K562 (cell line): Measurements from ENCODE around the gene PLEKHN1. TPM values are rescaled to one million over a fixed set of nuclear protein-coding genes. Genes with fewer than 3 reads are reported as not detected.
A peak's percentile ranks its signal among the peaks of the same experiment; 100 is the strongest.

Source experiments
- ATF7 ChIP-seq: fragments of 450-650 bp; IDR thresholded peaks from 2 replicates; pipeline ENCODE4 v1.7.1; 2014; ENCODE audit warnings: mild to moderate bottlenecking, moderate library complexity
- CCNT2 ChIP-seq: IDR thresholded peaks from 2 replicates; pipeline ENCODE4 v1.6.1; 2011; ENCODE audit warnings: borderline replicate concordance, low read depth, mild to moderate bottlenecking, moderate library complexity, mixed read lengths, low read length; ENCODE audit not compliant: insufficient read length; ENCODE audit errors: extremely low read depth
- HNRNPK ChIP-seq: fragments of 200-400 bp; formaldehyde crosslinking; IDR thresholded peaks from one replicate; pipeline ENCODE4 v1.6.1; 2018; ENCODE audit warnings: mild to moderate bottlenecking, low read depth, low read length; ENCODE audit not compliant: poor library complexity, severe bottlenecking
- HNRNPLL ChIP-seq: fragments of 200-400 bp; formaldehyde crosslinking; IDR thresholded peaks from 2 replicates; pipeline ENCODE4 v1.6.1; 2017; ENCODE audit warnings: low read length, low read depth, mild to moderate bottlenecking; ENCODE audit not compliant: poor library complexity, severe bottlenecking
- KDM2B ChIP-seq: fragments of 250-450 bp; sonication (Bioruptor Pico); IDR thresholded peaks from 2 replicates; pipeline ENCODE4 v1.8.0; 2021; ENCODE audit warnings: mild to moderate bottlenecking, moderate library complexity
- MYC ChIP-seq, 2 experiments: fragments of 250-450 bp in 1 of 2; sonication (Bioruptor Pico) in 1 of 2; IDR thresholded peaks; 2 replicates each; pipeline versions ENCODE4 v1.5.1 to v1.6.1; 2012 to 2021; ENCODE audit warnings: low read depth in 2 of 2, borderline replicate concordance in 1 of 2, improper control_type of control experiment in 1 of 2, low read length in 1 of 2, mild to moderate bottlenecking in 1 of 2, moderate library complexity in 1 of 2
- NCOA4 ChIP-seq: fragments of 450-650 bp; IDR thresholded peaks from 2 replicates; pipeline ENCODE4 v1.6.1; 2018; ENCODE audit warnings: mild to moderate bottlenecking; ENCODE audit not compliant: partially characterized antibody
- POLR2G ChIP-seq: fragments of 200-400 bp; formaldehyde crosslinking; IDR thresholded peaks from 2 replicates; pipeline ENCODE4 v1.6.1; 2017; ENCODE audit warnings: low read depth, mild to moderate bottlenecking, antibody characterized with exemption, low read length, moderate library complexity
- RBM25 ChIP-seq: fragments of 200-400 bp; formaldehyde crosslinking; IDR thresholded peaks from 2 replicates; pipeline ENCODE4 v1.6.1; 2018; ENCODE audit warnings: low read length, low read depth, moderate library complexity; ENCODE audit not compliant: severe bottlenecking
- RUNX1 ChIP-seq: sonication (generic); IDR thresholded peaks from 2 replicates; pipeline ENCODE4 v1.6.1; 2016; ENCODE audit warnings: antibody characterized with exemption, low read depth
- SAFB ChIP-seq: fragments of 200-400 bp; formaldehyde crosslinking; IDR thresholded peaks from 2 replicates; pipeline ENCODE4 v1.6.1; 2017; ENCODE audit warnings: low read depth, low read length, borderline replicate concordance
- SMARCA5 ChIP-seq: fragments of 450-650 bp; IDR thresholded peaks from 2 replicates; pipeline ENCODE4 v1.6.1; 2016
- SREBF2 ChIP-seq: sonication (generic); formaldehyde crosslinking; IDR thresholded peaks from 2 replicates; pipeline ENCODE4 v1.4.0; 2020; ENCODE audit warnings: mild to moderate bottlenecking, missing genetic modification reagents
- TOE1 ChIP-seq, 2 experiments: fragments of 450-650 bp in 1 of 2; sonication (generic) in 1 of 2; formaldehyde crosslinking in 1 of 2; IDR thresholded peaks; 2 replicates each; pipeline versions ENCODE4 v1.7.1 to v1.8.0; 2016 to 2022; ENCODE audit warnings: borderline replicate concordance in 2 of 2, mild to moderate bottlenecking in 2 of 2, antibody characterized with exemption in 1 of 2, inconsistent platforms in 1 of 2, low read depth in 1 of 2, missing genetic modification reagents in 1 of 2, moderate library complexity in 1 of 2
- XRCC5 ChIP-seq: fragments of 200-400 bp; formaldehyde crosslinking; IDR thresholded peaks from 2 replicates; pipeline ENCODE4 v1.6.1; 2017; ENCODE audit warnings: low read depth, mild to moderate bottlenecking, low read length
- ZBTB1 ChIP-seq: sonication (generic); formaldehyde crosslinking; IDR thresholded peaks from 2 replicates; pipeline ENCODE4 v1.8.1; 2023; ENCODE audit warnings: missing genetic modification reagents, low read depth, mild to moderate bottlenecking, borderline replicate concordance
- ZFX ChIP-seq: sonication (generic); formaldehyde crosslinking; IDR thresholded peaks from 2 replicates; pipeline ENCODE4 v1.8.0; 2022; ENCODE audit warnings: mild to moderate bottlenecking, missing genetic modification reagents, moderate library complexity
- polyA plus RNA-seq, 8 experiments: library from polyadenylated mRNA; depleted of rRNA in 4 of 8; stranded (reverse) in 5 of 8; unstranded in 3 of 8; fragments of >200 nt; fragmentation: Nextera tagmentation in 2 of 8; fragmentation: Illumina TruSeq in 1 of 8; extraction: Ambion mirVana in 2 of 8; extraction: Trizol in 1 of 8; gene quantifications; 2 replicates each; pipeline versions ENCODE4 v1.2.1 to v1.2.3, GENCODE V29; 2011 to 2014; ENCODE audit warnings: inconsistent platforms in 1 of 8, missing spikeins in 1 of 8
- total RNA-seq, 7 experiments: library from RNA; depleted of rRNA in 6 of 7; stranded (reverse); fragments of >200 nt in 6 of 7; fragmentation: Illumina TruSeq in 2 of 7; extraction: Trizol in 2 of 7; gene quantifications; 2 replicates each; pipeline versions ENCODE4 v1.2.1 to v1.2.3, GENCODE V29; 2011 to 2021; ENCODE audit warnings: low replicate concordance in 1 of 7
- TF ChIP-seq, protein P1 (sequence below), 2 experiments: fragments of 200-800 bp in 1 of 2; sonication (Bioruptor generic) in 1 of 2; sonication (generic) in 1 of 2; formaldehyde crosslinking in 1 of 2; IDR thresholded peaks in 1 of 2; conservative IDR thresholded peaks in 1 of 2; 2 replicates each; pipeline versions ENCODE4 v1.5.0 to v1.6.1; 2016 to 2020; ENCODE audit warnings: missing compliant biosample characterization in 1 of 2, missing genetic modification characterization in 1 of 2, missing genetic modification reagents in 1 of 2
- TF ChIP-seq, protein P2 (sequence below): sonication (generic); formaldehyde crosslinking; IDR thresholded peaks from 2 replicates; pipeline ENCODE4 v1.8.0; 2022; ENCODE audit warnings: missing genetic modification reagents, mild to moderate bottlenecking, borderline replicate concordance
- TF ChIP-seq, protein P3 (sequence below): sonication (generic); formaldehyde crosslinking; IDR thresholded peaks from 2 replicates; pipeline ENCODE4 v1.8.0; 2022; ENCODE audit warnings: mild to moderate bottlenecking, low read depth, missing genetic modification reagents

PLEKHN1 gene
- total and polyA plus RNA-seq, 9 of the 15 experiments (the other 6 are each of a cell fraction or from before 2014, with no cell fraction given): 0.07 to 1.5 (median 0.13) TPM; not detected in 2

DNA sequence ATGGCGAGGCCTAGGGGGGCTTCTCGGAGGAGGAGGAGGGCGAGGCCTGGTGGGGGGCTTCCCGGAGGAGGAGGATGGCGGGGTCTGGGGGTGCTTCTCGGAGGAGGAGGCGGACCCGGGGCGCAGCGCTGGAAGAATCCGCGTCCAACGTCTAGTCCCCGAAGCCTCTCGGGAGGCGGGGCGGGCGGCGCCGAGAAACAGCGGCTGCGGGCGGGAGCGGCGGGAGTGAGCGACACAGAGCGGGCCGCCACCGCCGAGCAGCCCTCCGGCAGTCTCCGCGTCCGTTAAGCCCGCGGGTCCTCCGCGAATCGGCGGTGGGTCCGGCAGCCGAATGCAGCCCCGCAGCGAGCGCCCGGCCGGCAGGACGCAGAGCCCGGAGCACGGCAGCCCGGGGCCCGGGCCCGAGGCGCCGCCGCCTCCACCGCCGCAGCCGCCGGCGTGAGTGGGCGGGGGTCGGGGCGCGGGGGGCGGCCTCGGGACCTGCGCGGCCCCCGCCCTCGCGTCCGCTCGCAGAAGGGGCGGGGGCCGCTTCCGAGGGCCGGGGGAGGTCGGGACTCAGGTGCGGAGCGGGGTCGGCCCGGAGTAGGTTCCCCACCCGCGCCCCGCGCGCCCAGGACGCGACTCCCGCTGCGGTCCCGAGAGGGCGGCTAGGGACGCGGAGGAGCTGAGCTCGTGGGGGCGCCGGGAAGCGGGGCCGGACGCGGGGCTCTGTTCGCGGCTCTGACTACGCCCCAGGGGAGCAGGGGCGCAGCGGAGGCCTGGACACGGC lies 5.7 kb upstream of the PLEKHN1 start, which contains the start of gene KLHL17 (continued):
- TF ChIP-seq TOE1 (IDR thresholded peaks at IDR 0.05; ENCODE audit: borderline replicate concordance) (peak; percentile 67), TOE1 (CRISPR knock-in tag; IDR thresholded peaks at IDR 0.05; ENCODE audit: borderline replicate concordance, low read depth) (no peak), KDM2B (peak; percentile 83; the same call in 1 of the 2 replicates), ATF7 (no peak), POLR2G (peak; percentile 74), HNRNPK (peak; percentile 9), RUNX1 (0 out of 2 replicates have a peak, but pooled peaks have one; percentile 29), HNRNPLL (no peak), SAFB (peak; percentile 81), NCOA4 (no peak), SMARCA5 (peak; percentile 69), MYC (IDR thresholded peaks at IDR 0.05; ENCODE audit: low read depth, low read length) (peak; percentile 43), MYC (CRISPR knock-in tag; IDR thresholded peaks at IDR 0.05; ENCODE audit: borderline replicate concordance, low read depth) (no peak), CCNT2 (peak; percentile 55), SREBF2 (CRISPR knock-in tag) (no peak), RBM25 (peak; percentile 100), ZFX (CRISPR knock-in tag) (peak; percentile 42), ZBTB1 (CRISPR knock-in tag) (no peak; the same call in 1 of the 2 replicates), XRCC5 (0 out of 2 replicates have a peak, but pooled peaks have one; percentile 36)
- TF ChIP-seq, protein P1, sequence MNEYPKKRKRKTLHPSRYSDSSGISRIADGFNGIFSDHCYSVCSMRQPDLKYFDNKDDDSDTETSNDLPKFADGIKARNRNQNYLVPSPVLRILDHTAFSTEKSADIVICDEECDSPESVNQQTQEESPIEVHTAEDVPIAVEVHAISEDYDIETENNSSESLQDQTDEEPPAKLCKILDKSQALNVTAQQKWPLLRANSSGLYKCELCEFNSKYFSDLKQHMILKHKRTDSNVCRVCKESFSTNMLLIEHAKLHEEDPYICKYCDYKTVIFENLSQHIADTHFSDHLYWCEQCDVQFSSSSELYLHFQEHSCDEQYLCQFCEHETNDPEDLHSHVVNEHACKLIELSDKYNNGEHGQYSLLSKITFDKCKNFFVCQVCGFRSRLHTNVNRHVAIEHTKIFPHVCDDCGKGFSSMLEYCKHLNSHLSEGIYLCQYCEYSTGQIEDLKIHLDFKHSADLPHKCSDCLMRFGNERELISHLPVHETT (CRISPR knock-in tag; conservative IDR thresholded peaks at IDR 0.05 in 1 of 2, IDR thresholded peaks at IDR 0.05 in 1 of 2): 0 out of 4 replicates have a peak, but pooled peaks of 1 of the 2 experiments have one; percentile 27
- TF ChIP-seq, protein P2, sequence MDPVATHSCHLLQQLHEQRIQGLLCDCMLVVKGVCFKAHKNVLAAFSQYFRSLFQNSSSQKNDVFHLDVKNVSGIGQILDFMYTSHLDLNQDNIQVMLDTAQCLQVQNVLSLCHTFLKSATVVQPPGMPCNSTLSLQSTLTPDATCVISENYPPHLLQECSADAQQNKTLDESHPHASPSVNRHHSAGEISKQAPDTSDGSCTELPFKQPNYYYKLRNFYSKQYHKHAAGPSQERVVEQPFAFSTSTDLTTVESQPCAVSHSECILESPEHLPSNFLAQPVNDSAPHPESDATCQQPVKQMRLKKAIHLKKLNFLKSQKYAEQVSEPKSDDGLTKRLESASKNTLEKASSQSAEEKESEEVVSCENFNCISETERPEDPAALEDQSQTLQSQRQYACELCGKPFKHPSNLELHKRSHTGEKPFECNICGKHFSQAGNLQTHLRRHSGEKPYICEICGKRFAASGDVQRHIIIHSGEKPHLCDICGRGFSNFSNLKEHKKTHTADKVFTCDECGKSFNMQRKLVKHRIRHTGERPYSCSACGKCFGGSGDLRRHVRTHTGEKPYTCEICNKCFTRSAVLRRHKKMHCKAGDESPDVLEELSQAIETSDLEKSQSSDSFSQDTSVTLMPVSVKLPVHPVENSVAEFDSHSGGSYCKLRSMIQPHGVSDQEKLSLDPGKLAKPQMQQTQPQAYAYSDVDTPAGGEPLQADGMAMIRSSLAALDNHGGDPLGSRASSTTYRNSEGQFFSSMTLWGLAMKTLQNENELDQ (CRISPR knock-in tag): no peak
- TF ChIP-seq, protein P3, sequence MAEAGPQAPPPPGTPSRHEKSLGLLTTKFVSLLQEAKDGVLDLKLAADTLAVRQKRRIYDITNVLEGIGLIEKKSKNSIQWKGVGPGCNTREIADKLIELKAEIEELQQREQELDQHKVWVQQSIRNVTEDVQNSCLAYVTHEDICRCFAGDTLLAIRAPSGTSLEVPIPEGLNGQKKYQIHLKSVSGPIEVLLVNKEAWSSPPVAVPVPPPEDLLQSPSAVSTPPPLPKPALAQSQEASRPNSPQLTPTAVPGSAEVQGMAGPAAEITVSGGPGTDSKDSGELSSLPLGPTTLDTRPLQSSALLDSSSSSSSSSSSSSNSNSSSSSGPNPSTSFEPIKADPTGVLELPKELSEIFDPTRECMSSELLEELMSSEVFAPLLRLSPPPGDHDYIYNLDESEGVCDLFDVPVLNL: no peak
